ENCODE data around the gene CRYGN. TPM values are rescaled to one million over a fixed set of nuclear protein-coding genes. Genes with fewer than 3 reads are reported as not detected.

CRYGN gene
- total and polyA plus RNA-seq, 9 of the 15 experiments (the other 6 are each of a cell fraction or from before 2014, with no cell fraction given), result not detected

- TF ChIP-seq ZNF277 (CRISPR knock-in tag; IDR thresholded peaks at IDR 0.05; ENCODE audit: borderline replicate concordance), result no peak
- TF ChIP-seq FOXA3 (CRISPR knock-in tag; conservative IDR thresholded peaks at IDR 0.05 in 1 of 2, IDR thresholded peaks at IDR 0.05 in 1 of 2), result no peak; a peak in 1 of 4 replicates
- peak; percentile 87 for TF ChIP-seq MYNN (IDR thresholded peaks at IDR 0.05)
- no peak for TF ChIP-seq MYNN (CRISPR knock-in tag; IDR thresholded peaks at IDR 0.05)
- no peak for TF ChIP-seq ESRRB (CRISPR knock-in tag; IDR thresholded peaks at IDR 0.05; ENCODE audit: borderline replicate concordance)
- TF ChIP-seq PHF8 (IDR thresholded peaks at IDR 0.05; ENCODE audit: borderline replicate concordance, low read length), result 0 out of 2 replicates have a peak, but pooled peaks have one; percentile 4
- peak; percentile 60 for TF ChIP-seq CBFA2T3 (IDR thresholded peaks at IDR 0.05)
- peak; percentile 59; the same call in 1 of the 2 replicates for TF ChIP-seq ARID1B (IDR thresholded peaks at IDR 0.05)
- TF ChIP-seq JUN (IDR thresholded peaks at IDR 0.05; ENCODE audit: borderline replicate concordance, low read depth, low read length), result peak; percentile 67; the same call in 1 of the 2 replicates
- TF ChIP-seq JUN (CRISPR knock-in tag; IDR thresholded peaks at IDR 0.05; ENCODE audit: borderline replicate concordance), result no peak
- TF ChIP-seq MITF (IDR thresholded peaks at IDR 0.05), result peak; percentile 38; the same call in 1 of the 2 replicates
- TF ChIP-seq, protein P1, sequence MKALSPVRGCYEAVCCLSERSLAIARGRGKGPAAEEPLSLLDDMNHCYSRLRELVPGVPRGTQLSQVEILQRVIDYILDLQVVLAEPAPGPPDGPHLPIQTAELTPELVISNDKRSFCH (CRISPR knock-in tag; IDR thresholded peaks at IDR 0.05), result no peak
- TF ChIP-seq, protein P1 (tag; IDR thresholded peaks at IDR 0.05), result 0 out of 2 replicates have a peak, but pooled peaks have one; percentile 44
- TF ChIP-seq, protein P2, sequence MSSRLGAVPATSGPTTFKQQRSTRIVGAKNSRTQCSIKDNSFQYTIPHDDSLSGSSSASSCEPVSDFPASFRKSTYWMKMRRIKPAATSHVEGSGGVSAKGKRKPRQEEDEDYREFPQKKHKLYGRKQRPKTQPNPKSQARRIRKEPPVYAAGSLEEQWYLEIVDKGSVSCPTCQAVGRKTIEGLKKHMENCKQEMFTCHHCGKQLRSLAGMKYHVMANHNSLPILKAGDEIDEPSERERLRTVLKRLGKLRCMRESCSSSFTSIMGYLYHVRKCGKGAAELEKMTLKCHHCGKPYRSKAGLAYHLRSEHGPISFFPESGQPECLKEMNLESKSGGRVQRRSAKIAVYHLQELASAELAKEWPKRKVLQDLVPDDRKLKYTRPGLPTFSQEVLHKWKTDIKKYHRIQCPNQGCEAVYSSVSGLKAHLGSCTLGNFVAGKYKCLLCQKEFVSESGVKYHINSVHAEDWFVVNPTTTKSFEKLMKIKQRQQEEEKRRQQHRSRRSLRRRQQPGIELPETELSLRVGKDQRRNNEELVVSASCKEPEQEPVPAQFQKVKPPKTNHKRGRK (tag; IDR thresholded peaks at IDR 0.05), result no peak
- 0 out of 2 replicates have a peak, but pooled peaks have one; percentile 31 for TF ChIP-seq MECOM (CRISPR knock-in tag; IDR thresholded peaks at IDR 0.05)
- no peak; the same call in 1 of the 2 replicates for TF ChIP-seq MEF2A (IDR thresholded peaks at IDR 0.05; ENCODE audit: control insufficient read depth, low read depth, low read length)
- TF ChIP-seq, protein P3, sequence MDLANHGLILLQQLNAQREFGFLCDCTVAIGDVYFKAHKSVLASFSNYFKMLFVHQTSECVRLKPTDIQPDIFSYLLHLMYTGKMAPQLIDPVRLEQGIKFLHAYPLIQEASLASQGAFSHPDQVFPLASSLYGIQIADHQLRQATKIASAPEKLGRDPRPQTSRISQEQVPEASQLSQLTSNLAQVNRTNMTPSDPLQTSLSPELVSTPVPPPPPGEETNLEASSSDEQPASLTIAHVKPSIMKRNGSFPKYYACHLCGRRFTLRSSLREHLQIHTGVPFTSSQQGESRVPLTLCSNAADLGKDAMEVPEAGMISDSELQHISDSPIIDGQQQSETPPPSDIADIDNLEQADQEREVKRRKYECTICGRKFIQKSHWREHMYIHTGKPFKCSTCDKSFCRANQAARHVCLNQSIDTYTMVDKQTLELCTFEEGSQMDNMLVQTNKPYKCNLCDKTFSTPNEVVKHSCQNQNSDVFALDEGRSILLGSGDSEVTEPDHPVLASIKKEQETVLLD (IDR thresholded peaks at IDR 0.05), result peak; percentile 64; the same call in 1 of the 2 replicates
- no peak for TF ChIP-seq ZKSCAN3 (CRISPR knock-in tag; IDR thresholded peaks at IDR 0.05)
- TF ChIP-seq ZNF197 (CRISPR knock-in tag; IDR thresholded peaks at IDR 0.05; ENCODE audit: low read depth), result 0 out of 2 replicates have a peak, but pooled peaks have one; percentile 26
- peak; percentile 49; the same call in 1 of the 2 replicates for TF ChIP-seq POLR2AphosphoS5 (IDR thresholded peaks at IDR 0.05; ENCODE audit: control insufficient read depth, insufficient read depth, low read depth, low read length)
- 0 out of 2 replicates have a peak, but pooled peaks have one; percentile 47 for TF ChIP-seq FOXK1 (CRISPR knock-in tag; IDR thresholded peaks at IDR 0.05; ENCODE audit: borderline replicate concordance)
Observed at GRCh38 chr7:151404216-151405011, 35.5 kb downstream of the CRYGN start (continued).
